CD4-positive, CD25-positive, alpha-beta regulatory T cell (primary cell): ENCODE measurements around the gene FZD2. TPM values are rescaled to one million over a fixed set of nuclear protein-coding genes. Genes with fewer than 3 reads are reported as not detected.
A peak's percentile ranks its signal among the peaks of the same experiment; 100 is the strongest.
"Not testable (repeated sequence)": the region's sequence is repeated elsewhere in the genome, so short reads cannot be mapped to it uniquely, and the experiment has no call there.

Source experiments
- ATAC-seq, 2 donors: fragments of 150-1000 bp; cut with Tn5 transposase; one replicate each; pipeline ENCODE4 v1.10.0; 2021; ENCODE audit warnings: low read depth in 2 of 2, moderate number of reproducible peaks in 2 of 2, moderate library complexity in 1 of 2
- DNase-seq, 3 donors: peaks; one replicate each; pipeline versions ENCODE4 v3.0.0 to v3.0.0-alpha.2; 2012 to 2022; ENCODE audit warnings: mixed read lengths in 1 of 3
- H3K27ac ChIP-seq: one replicate; pipeline ENCODE4 v1.7.0; 2013; ENCODE audit warnings: mild to moderate bottlenecking, low read length; ENCODE audit not compliant: insufficient read depth, poor library complexity, severe bottlenecking
- H3K27me3 ChIP-seq: one replicate; pipeline ENCODE4 v1.7.0; 2013; ENCODE audit warnings: low read length; ENCODE audit not compliant: control insufficient read depth, insufficient read depth
- H3K36me3 ChIP-seq: one replicate; pipeline ENCODE4 v1.7.0; 2013; ENCODE audit warnings: mild to moderate bottlenecking, low read length, moderate library complexity; ENCODE audit not compliant: control insufficient read depth, insufficient read depth
- H3K4me1 ChIP-seq: 2 replicates; pipeline ENCODE4 v1.7.0; 2013; ENCODE audit warnings: mild to moderate bottlenecking, low read length; ENCODE audit not compliant: insufficient read depth, control insufficient read depth, poor library complexity, severe bottlenecking
- H3K4me3 ChIP-seq: one replicate; pipeline ENCODE4 v1.7.0; 2013; ENCODE audit warnings: low read depth, mild to moderate bottlenecking, low read length, moderate library complexity
- H3K9me3 ChIP-seq, 2 experiments: 1 replicate in 1 of 2; 2 replicates in 1 of 2; pipeline ENCODE4 v1.7.0; 2013; ENCODE audit warnings: low read length in 2 of 2, mild to moderate bottlenecking in 1 of 2, moderate library complexity in 1 of 2; ENCODE audit not compliant: control insufficient read depth in 2 of 2
- H3K27ac Mint-ChIP-seq, 3 donors: one replicate each; pipeline ENCODE4 v1.8.0; 2020 to 2022; ENCODE audit warnings: mild to moderate bottlenecking in 3 of 3, mixed read lengths in 3 of 3, moderate library complexity in 2 of 3
- H3K27me3 Mint-ChIP-seq: one replicate; pipeline ENCODE4 v1.8.0; 2022; ENCODE audit warnings: mild to moderate bottlenecking, mixed read lengths
- H3K36me3 Mint-ChIP-seq: one replicate; pipeline ENCODE4 v1.8.0; 2020; ENCODE audit warnings: mixed read lengths
- H3K4me1 Mint-ChIP-seq, 4 donors: one replicate each; pipeline ENCODE4 v1.8.0; 2020 to 2022; ENCODE audit warnings: mixed read lengths in 4 of 4, mild to moderate bottlenecking in 1 of 4
- H3K4me3 Mint-ChIP-seq, 4 donors: one replicate each; pipeline ENCODE4 v1.8.0; 2020 to 2022; ENCODE audit warnings: mild to moderate bottlenecking in 4 of 4, mixed read lengths in 4 of 4, moderate library complexity in 3 of 4
- H3K9me3 Mint-ChIP-seq, 7 donors: one replicate each; pipeline ENCODE4 v1.8.0; 2020 to 2022; ENCODE audit warnings: mixed read lengths in 7 of 7, mild to moderate bottlenecking in 3 of 7, moderate library complexity in 2 of 7
- polyA plus RNA-seq, 4 donors: library from polyadenylated mRNA; unstranded; fragments of 300-500 nt; fragmentation: Illumina TruSeq; gene quantifications; one replicate each; pipeline ENCODE4 v1.2.3, GENCODE V29; 2021
- total RNA-seq: library from RNA; stranded (reverse); gene quantifications from one replicate; pipeline ENCODE4 v1.2.3, GENCODE V29; 2022

The FZD2 gene
- total and polyA plus RNA-seq, 5 donors from 2014 or later = not detected

- Mint-ChIP-seq H3K27ac (no peak overlapping the region), H3K9me3 (no peaks in the 10 kb centered on the region), H3K4me3 (no peak overlapping the region), H3K4me1 (no peaks in the 10 kb centered on the region), H3K36me3 (no peaks in the 10 kb centered on the region), H3K27me3 (peaks cover 27% of the 10 kb centered on the region)
- Histone ChIP-seq H3K9me3 (no peaks in the 10 kb centered on the region), H3K27ac (no peak overlapping the region), H3K4me3 (no peak overlapping the region), H3K4me1 (no peaks in the 10 kb centered on the region), H3K36me3 (no peaks in the 10 kb centered on the region), H3K27me3 (peaks cover 8% of the 10 kb centered on the region)
- DNase-seq = no peak
- ATAC-seq = no peak
Measured at GRCh38 chr17:44575403-44575802, 18.1 kb downstream of the FZD2 start.

- H3K4me3 ChIP-seq = no peak overlapping the region
- no peaks in the 10 kb centered on the region for H3K4me1 Mint-ChIP-seq
- H3K27ac Mint-ChIP-seq = no peak overlapping the region
- H3K4me1 ChIP-seq = no peaks in the 10 kb centered on the region
- H3K36me3 ChIP-seq = no peaks in the 10 kb centered on the region
- H3K9me3 Mint-ChIP-seq = no peaks in the 10 kb centered on the region
- no peak overlapping the region for H3K4me3 Mint-ChIP-seq
- ATAC-seq (no peak), DNase-seq (no peak)
- no peak overlapping the region for H3K27ac ChIP-seq
- no peaks in the 10 kb centered on the region for H3K9me3 ChIP-seq
- peaks cover 25% of the 10 kb centered on the region for H3K27me3 Mint-ChIP-seq
- H3K27me3 ChIP-seq = peaks cover 8% of the 10 kb centered on the region
- no peaks in the 10 kb centered on the region for H3K36me3 Mint-ChIP-seq
Measured at GRCh38 chr17:44578947-44579346, 21.7 kb downstream of the FZD2 start.

GRCh38 chr17:44581868-44582267, 24.6 kb downstream of the FZD2 start:
- DNase-seq (no peak), ATAC-seq (no peak)
- no peak overlapping the region for H3K4me3 Mint-ChIP-seq
- H3K27me3 Mint-ChIP-seq = peaks cover 25% of the 10 kb centered on the region
- H3K27ac Mint-ChIP-seq = no peak overlapping the region
- no peaks in the 10 kb centered on the region for H3K36me3 Mint-ChIP-seq
- Histone ChIP-seq H3K36me3 (no peaks in the 10 kb centered on the region), H3K27me3 (peaks cover 3% of the 10 kb centered on the region), H3K9me3 (no peaks in the 10 kb centered on the region), H3K4me1 (no peaks in the 10 kb centered on the region), H3K27ac (no peak overlapping the region), H3K4me3 (no peak overlapping the region)
- no peaks in the 10 kb centered on the region for H3K4me1 Mint-ChIP-seq
- H3K9me3 Mint-ChIP-seq = no peaks in the 10 kb centered on the region

GRCh38 chr17:44584443-44584842, 27.2 kb downstream of the FZD2 start:
- Mint-ChIP-seq H3K9me3 (no peaks in the 10 kb centered on the region), H3K4me1 (no peaks in the 10 kb centered on the region), H3K27me3 (peaks cover 20% of the 10 kb centered on the region), H3K27ac (peak overlapping the region in 1 of 3 donors; percentile 72), H3K4me3 (no peak overlapping the region), H3K36me3 (no peaks in the 10 kb centered on the region)
- Histone ChIP-seq H3K4me1 (no peaks in the 10 kb centered on the region), H3K9me3 (no peaks in the 10 kb centered on the region), H3K36me3 (no peaks in the 10 kb centered on the region), H3K27ac (no peak overlapping the region), H3K27me3 (peaks cover 3% of the 10 kb centered on the region), H3K4me3 (no peak overlapping the region)
- DNase-seq (no peak), ATAC-seq (no peak)

GRCh38 chr17:44585315-44585714, 28.0 kb downstream of the FZD2 start:
- H3K27ac Mint-ChIP-seq = no peak overlapping the region
- Histone ChIP-seq H3K9me3 (no peaks in the 10 kb centered on the region), H3K27me3 (no peaks in the 10 kb centered on the region), H3K4me1 (no peaks in the 10 kb centered on the region), H3K36me3 (no peaks in the 10 kb centered on the region), H3K4me3 (no peak overlapping the region), H3K27ac (no peak overlapping the region)
- no peaks in the 10 kb centered on the region for H3K36me3 Mint-ChIP-seq
- DNase-seq (no peak), ATAC-seq (no peak)
- peaks cover 12% of the 10 kb centered on the region for H3K27me3 Mint-ChIP-seq
- H3K4me3 Mint-ChIP-seq = no peak overlapping the region
- no peaks in the 10 kb centered on the region for H3K4me1 Mint-ChIP-seq
- no peaks in the 10 kb centered on the region for H3K9me3 Mint-ChIP-seq

- peaks cover 10% of the 10 kb centered on the region for H3K27me3 Mint-ChIP-seq
- Histone ChIP-seq H3K4me3 (no peak overlapping the region), H3K4me1 (no peaks in the 10 kb centered on the region), H3K27ac (no peak overlapping the region), H3K27me3 (no peaks in the 10 kb centered on the region), H3K36me3 (no peaks in the 10 kb centered on the region), H3K9me3 (no peaks in the 10 kb centered on the region)
- H3K4me1 Mint-ChIP-seq = no peaks in the 10 kb centered on the region
- no peaks in the 10 kb centered on the region for H3K36me3 Mint-ChIP-seq
- no peak overlapping the region for H3K4me3 Mint-ChIP-seq
- ATAC-seq (no peak), DNase-seq (no peak)
- no peak overlapping the region for H3K27ac Mint-ChIP-seq
- no peaks in the 10 kb centered on the region for H3K9me3 Mint-ChIP-seq
Measured at GRCh38 chr17:44587339-44587738, 30.1 kb downstream of the FZD2 start.

- no peaks in the 10 kb centered on the region for H3K9me3 ChIP-seq
- DNase-seq = no peak
- Mint-ChIP-seq H3K27ac (no peak overlapping the region), H3K4me3 (no peak overlapping the region), H3K27me3 (peaks cover 3% of the 10 kb centered on the region), H3K36me3 (no peaks in the 10 kb centered on the region), H3K4me1 (no peaks in the 10 kb centered on the region), H3K9me3 (no peaks in the 10 kb centered on the region)
- no peaks in the 10 kb centered on the region for H3K27me3 ChIP-seq
- H3K27ac ChIP-seq = no peak overlapping the region
- H3K36me3 ChIP-seq = no peaks in the 10 kb centered on the region
- H3K4me3 ChIP-seq = no peak overlapping the region
- H3K4me1 ChIP-seq = no peaks in the 10 kb centered on the region
- ATAC-seq = no peak
Measured at GRCh38 chr17:44589316-44590071, 32.2 kb downstream of the FZD2 start.

- H3K4me3 Mint-ChIP-seq, H3K9me3 Mint-ChIP-seq, ATAC-seq, H3K27ac Mint-ChIP-seq, H3K9me3 ChIP-seq, H3K4me3 ChIP-seq, H3K4me1 Mint-ChIP-seq, H3K27me3 Mint-ChIP-seq, H3K4me1 ChIP-seq, DNase-seq, H3K36me3 ChIP-seq, H3K27ac ChIP-seq, H3K27me3 ChIP-seq, H3K36me3 Mint-ChIP-seq: not testable (repeated sequence)
Measured at GRCh38 chr17:44590072-44590462, 32.8 kb downstream of the FZD2 start.
